ENCODE data around the gene FYN. TPM values are rescaled to one million over a fixed set of nuclear protein-coding genes. Genes with fewer than 3 reads are reported as not detected.

Gene FYN
- total and polyA plus RNA-seq, 2 of the 13 experiments (the other 11 are each of a cell fraction or from before 2014, with no cell fraction given) = 15.5 to 24.6 TPM

- H3K9ac ChIP-seq (ENCODE audit: insufficient read depth, low read depth, low read length) = no peak overlapping the region
- no peak overlapping the region for H3K27ac ChIP-seq (ENCODE audit: extremely low read length, insufficient read depth, low read length)
- in situ Hi-C loops (cut with HindIII; ENCODE audit: extremely low pct_ligation_motif_present, low pct_unique_long_range_greater_than_20kb) = no loop called here
- no peaks in the 10 kb centered on the region for H3K9me3 ChIP-seq (ENCODE audit: low read length)
- H3K4me3 ChIP-seq (replicated peaks in 1 of 3; ENCODE audit: insufficient read depth in 1 of 3, low read depth in 2 of 3, low read length in 3 of 3) = no peak overlapping the region
- no peaks in the 10 kb centered on the region for H3K36me3 ChIP-seq (replicated peaks in 1 of 2; ENCODE audit: control insufficient read depth in 1 of 2, insufficient read depth in 2 of 2, low read length in 2 of 2)
- TF ChIP-seq ZNF253 (CRISPR knock-in tag; IDR thresholded peaks at IDR 0.05; ENCODE audit: borderline replicate concordance) (no peak), CHD4 (IDR thresholded peaks at IDR 0.05; ENCODE audit: borderline replicate concordance, low read length) (no peak), ARNT2 (CRISPR knock-in tag; IDR thresholded peaks at IDR 0.05; ENCODE audit: low read depth) (no peak), DR1 (CRISPR knock-in tag; IDR thresholded peaks at IDR 0.05) (no peak), ZNF83 (CRISPR knock-in tag; IDR thresholded peaks at IDR 0.05; ENCODE audit: borderline replicate concordance) (no peak), PREB (CRISPR knock-in tag; IDR thresholded peaks at IDR 0.05) (no peak), NR2F2 (IDR thresholded peaks at IDR 0.05; ENCODE audit: borderline replicate concordance, low read depth) (0 out of 2 replicates have a peak, but pooled peaks have one; percentile 41), RARA (CRISPR knock-in tag; IDR thresholded peaks at IDR 0.05) (peak; percentile 39), NR2F6 (IDR thresholded peaks at IDR 0.05) (peak; percentile 56; the same call in 1 of the 2 replicates), NR2F6 (CRISPR knock-in tag; IDR thresholded peaks at IDR 0.05) (peak; percentile 49; the same call in 1 of the 2 replicates), BCL6 (CRISPR knock-in tag; IDR thresholded peaks at IDR 0.05) (0 out of 2 replicates have a peak, but pooled peaks have one; percentile 32), ZBTB44 (CRISPR knock-in tag; IDR thresholded peaks at IDR 0.05) (no peak)
- CTCF ChIA-PET (ENCODE audit: low intra/inter-chr PET ratio, low total read pairs) = no interaction called here
- no peaks in the 10 kb centered on the region for H3K27me3 ChIP-seq (ENCODE audit: control insufficient read depth in 1 of 2, insufficient read depth in 2 of 2, low read length in 2 of 2)
- H3K79me2 ChIP-seq (ENCODE audit: insufficient read depth, low read length) = no peaks in the 10 kb centered on the region
- POLR2A ChIA-PET = no interaction called here
- H4K20me1 ChIP-seq (ENCODE audit: insufficient read depth, low read length) = no peaks in the 10 kb centered on the region
- peak; percentile 23 for FAIRE-seq
- 60% methylated on average over 8 of the region's 8 CpGs for WGBS (ENCODE audit: low lambda C conversion rate)
- H3K4me2 ChIP-seq (ENCODE audit: low read depth, low read length) = no peak overlapping the region
- no peak for DNase-seq (ENCODE audit: low spot score)
- peaks cover 20% of the 10 kb centered on the region for H3K4me1 ChIP-seq (ENCODE audit: insufficient read depth, low read length)
- ATAC-seq = no peak
- H2AFZ ChIP-seq (ENCODE audit: low read length) = no peak overlapping the region
- intact Hi-C loops (cut with micrococcal nuclease; ENCODE audit: unreplicated experiment) = no loop called here
- BruUV-seq (replicated peaks) = no TSS peak
Observed at GRCh38 chr6:111662072-111662793, 211.0 kb downstream of the FYN start.

All from HepG2 (cell line).